ENCODE data around the gene MED9.

DNA sequence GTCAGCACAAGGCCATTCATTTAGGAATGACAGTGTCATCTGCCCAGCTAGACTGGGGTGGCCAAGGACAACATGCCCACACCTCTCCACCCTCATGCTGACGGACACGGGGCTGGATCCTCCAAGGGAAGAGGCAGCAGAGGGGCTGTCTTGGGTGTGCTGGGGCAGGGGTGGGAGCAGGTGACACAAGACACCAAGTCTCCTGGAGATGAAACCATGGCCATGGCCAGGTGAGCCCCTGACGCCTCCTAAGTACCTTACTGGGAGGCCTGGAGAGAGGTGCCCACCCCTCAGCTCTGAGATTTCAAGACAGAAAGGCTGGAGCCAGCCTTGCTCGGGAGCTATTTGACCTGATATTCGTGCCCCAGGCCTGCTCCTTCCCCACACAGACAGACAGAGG lies 28.4 kb downstream of the MED9 start:
- TF ChIP-seq, protein P1, sequence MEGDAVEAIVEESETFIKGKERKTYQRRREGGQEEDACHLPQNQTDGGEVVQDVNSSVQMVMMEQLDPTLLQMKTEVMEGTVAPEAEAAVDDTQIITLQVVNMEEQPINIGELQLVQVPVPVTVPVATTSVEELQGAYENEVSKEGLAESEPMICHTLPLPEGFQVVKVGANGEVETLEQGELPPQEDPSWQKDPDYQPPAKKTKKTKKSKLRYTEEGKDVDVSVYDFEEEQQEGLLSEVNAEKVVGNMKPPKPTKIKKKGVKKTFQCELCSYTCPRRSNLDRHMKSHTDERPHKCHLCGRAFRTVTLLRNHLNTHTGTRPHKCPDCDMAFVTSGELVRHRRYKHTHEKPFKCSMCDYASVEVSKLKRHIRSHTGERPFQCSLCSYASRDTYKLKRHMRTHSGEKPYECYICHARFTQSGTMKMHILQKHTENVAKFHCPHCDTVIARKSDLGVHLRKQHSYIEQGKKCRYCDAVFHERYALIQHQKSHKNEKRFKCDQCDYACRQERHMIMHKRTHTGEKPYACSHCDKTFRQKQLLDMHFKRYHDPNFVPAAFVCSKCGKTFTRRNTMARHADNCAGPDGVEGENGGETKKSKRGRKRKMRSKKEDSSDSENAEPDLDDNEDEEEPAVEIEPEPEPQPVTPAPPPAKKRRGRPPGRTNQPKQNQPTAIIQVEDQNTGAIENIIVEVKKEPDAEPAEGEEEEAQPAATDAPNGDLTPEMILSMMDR (IDR thresholded peaks at IDR 0.05): no peak
- TF ChIP-seq POLR2A (IDR thresholded peaks at IDR 0.05): no peak

Data from heart left ventricle (tissue), 13 donors.